ENCODE results near the gene IFT27. TPM values are rescaled to one million over a fixed set of nuclear protein-coding genes. Genes with fewer than 3 reads are reported as not detected.

IFT27 gene
- total RNA-seq, 1 experiment from 2014 or later, result 19.9 TPM

DNA sequence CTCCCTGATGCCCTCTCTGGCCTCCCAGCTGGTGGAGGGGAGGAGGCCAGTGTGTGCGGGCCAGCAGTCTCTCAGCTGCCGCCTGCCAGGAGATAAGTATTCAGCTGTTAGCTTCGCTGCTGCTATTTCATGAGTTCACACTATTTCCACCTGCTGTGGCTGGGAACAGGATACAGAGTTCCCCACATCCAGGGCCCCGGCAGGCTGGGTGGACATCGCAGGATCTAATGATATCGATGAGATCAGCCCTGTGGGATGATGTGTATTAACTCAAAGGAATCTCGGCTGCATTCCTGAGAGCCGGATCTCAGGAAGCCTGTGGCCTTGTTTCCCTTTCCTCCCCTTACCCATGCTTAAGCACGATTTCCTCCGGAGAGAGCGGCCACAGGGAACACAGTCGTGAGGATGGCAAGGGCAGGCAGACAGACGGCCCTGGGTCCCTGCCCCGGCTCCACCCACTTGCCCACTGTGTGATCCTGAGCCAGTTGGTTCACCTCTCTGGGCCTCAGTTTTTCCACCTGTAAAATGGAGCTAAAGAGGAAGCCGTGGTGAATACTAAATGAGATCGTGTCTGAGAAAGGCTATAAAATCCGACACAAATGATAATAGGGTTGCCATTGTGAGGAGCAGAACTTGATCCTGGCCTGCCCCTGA lies 47.4 kb upstream of the IFT27 start:
- Histone ChIP-seq H3K36me3 (ENCODE audit: low read depth, low read length) (no peaks in the 10 kb centered on the region), H3K27me3 (ENCODE audit: low read length) (peaks cover 13% of the 10 kb centered on the region; the same call in 1 of the 2 replicates), H3K4me1 (ENCODE audit: insufficient read depth, low read length) (no peaks in the 10 kb centered on the region), H3K9ac (ENCODE audit: low read length) (no peak overlapping the region), H4K20me1 (ENCODE audit: low read length) (no peaks in the 10 kb centered on the region), H3K9me2 (replicated peaks; ENCODE audit: low read length) (no peaks in the 10 kb centered on the region), H2AFZ (ENCODE audit: low read length) (no peak overlapping the region), H3K27ac (ENCODE audit: low read length) (no peak overlapping the region), H3F3A (ENCODE audit: low read length, unreplicated experiment) (no peaks in the 10 kb centered on the region), H3K79me2 (ENCODE audit: low read length) (no peaks in the 10 kb centered on the region), H3K4me3 (ENCODE audit: low read length) (no peak overlapping the region), H3K4me2 (ENCODE audit: low read length) (no peak overlapping the region), H3K9me3 (ENCODE audit: low read length) (no peaks in the 10 kb centered on the region)
- CTCF ChIA-PET, result no interaction called here
- intact Hi-C loops (cut with micrococcal nuclease), result no loop called here
- TF ChIP-seq EZH2phosphoT487 (IDR thresholded peaks at IDR 0.05; ENCODE audit: borderline replicate concordance, low read length), result no peak
- no peak for TF ChIP-seq EZH2 (IDR thresholded peaks at IDR 0.05; ENCODE audit: low read length, unreplicated experiment)
- TF ChIP-seq CTCF (conservative IDR thresholded peaks at IDR 0.05; ENCODE audit: low read depth, low read length), result no peak
- POLR2A ChIA-PET (ENCODE audit: unreplicated experiment), result no interaction called here
- BruUV-seq (replicated peaks), result no TSS peak
- no peak for ATAC-seq
- DNase-seq, result no peak

DNA sequence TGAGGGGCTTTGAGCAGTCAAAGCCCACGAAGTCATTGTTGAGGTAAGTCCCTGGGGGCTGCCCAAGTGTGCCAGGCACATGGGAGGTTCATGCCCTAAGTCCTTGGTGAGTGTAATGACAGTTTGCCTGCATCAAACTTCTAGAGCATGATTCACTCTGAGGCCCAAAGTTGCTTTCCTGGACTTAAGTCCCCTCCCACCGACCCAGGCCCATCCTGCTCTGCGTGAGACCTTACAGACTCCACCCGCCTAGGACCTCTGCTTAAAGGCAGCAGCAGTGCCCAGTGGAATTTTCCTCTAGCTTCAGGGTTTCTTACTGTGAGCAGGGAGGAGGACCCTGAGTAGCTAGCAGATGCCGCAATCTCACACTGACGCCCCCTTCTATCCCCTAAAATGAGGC lies 46.7 kb upstream of the IFT27 start:
- no peak overlapping the region for H2AFZ ChIP-seq (ENCODE audit: low read length)
- BruUV-seq (replicated peaks), result no TSS peak
- no peak overlapping the region for H3K4me2 ChIP-seq (ENCODE audit: low read length)
- ATAC-seq (no peak), DNase-seq (no peak)
- POLR2A ChIA-PET (ENCODE audit: unreplicated experiment), result interaction anchor here (0.6 kb wide), 1 partner anchor 46 kb away, joined by 6 read pairs; the partner anchor contains the start of gene IFT27
- no peaks in the 10 kb centered on the region for H4K20me1 ChIP-seq (ENCODE audit: low read length)
- no peak overlapping the region for H3K4me3 ChIP-seq (ENCODE audit: low read length)
- no peak overlapping the region for H3K27ac ChIP-seq (ENCODE audit: low read length)
- H3K4me1 ChIP-seq (ENCODE audit: insufficient read depth, low read length), result no peaks in the 10 kb centered on the region
- H3K79me2 ChIP-seq (ENCODE audit: low read length), result no peaks in the 10 kb centered on the region
- H3K36me3 ChIP-seq (ENCODE audit: low read depth, low read length), result no peaks in the 10 kb centered on the region
- no peaks in the 10 kb centered on the region for H3K9me2 ChIP-seq (replicated peaks; ENCODE audit: low read length)
- peaks cover 20% of the 10 kb centered on the region for H3K27me3 ChIP-seq (ENCODE audit: low read length)
- CTCF ChIA-PET, result interaction anchor here (0.6 kb wide), 1 partner anchor 746 kb away, joined by 5 read pairs; no protein-coding TSS in a partner anchor
- no peak for TF ChIP-seq EZH2 (IDR thresholded peaks at IDR 0.05; ENCODE audit: low read length, unreplicated experiment)
- no peak for TF ChIP-seq CTCF (conservative IDR thresholded peaks at IDR 0.05; ENCODE audit: low read depth, low read length)
- no peak for TF ChIP-seq EZH2phosphoT487 (IDR thresholded peaks at IDR 0.05; ENCODE audit: borderline replicate concordance, low read length)
- H3F3A ChIP-seq (ENCODE audit: low read length, unreplicated experiment), result no peaks in the 10 kb centered on the region
- intact Hi-C loops (cut with micrococcal nuclease), result no loop called here
- H3K9me3 ChIP-seq (ENCODE audit: low read length), result no peaks in the 10 kb centered on the region
- no peak overlapping the region for H3K9ac ChIP-seq (ENCODE audit: low read length)

- CTCF ChIA-PET, result no interaction called here
Measured at GRCh38 chr22:36819112-36819511, 43.2 kb upstream of the IFT27 start.

More at GRCh38 chr22:36819112-36819511, 43.2 kb upstream of the IFT27 start:
- no peak overlapping the region for H3K9ac ChIP-seq (ENCODE audit: low read length)
- no peak overlapping the region for H3K4me3 ChIP-seq (ENCODE audit: low read length)
- DNase-seq, result no peak
- POLR2A ChIA-PET (ENCODE audit: unreplicated experiment), result no interaction called here
- peaks cover 55% of the 10 kb centered on the region for H3K27me3 ChIP-seq (ENCODE audit: low read length)
- no peak overlapping the region for H2AFZ ChIP-seq (ENCODE audit: low read length)
- intact Hi-C loops (cut with micrococcal nuclease), result no loop called here
- no peaks in the 10 kb centered on the region for H3K79me2 ChIP-seq (ENCODE audit: low read length)
- ATAC-seq, result no peak
- H3F3A ChIP-seq (ENCODE audit: low read length, unreplicated experiment), result no peaks in the 10 kb centered on the region
- H3K36me3 ChIP-seq (ENCODE audit: low read depth, low read length), result no peaks in the 10 kb centered on the region
- no peaks in the 10 kb centered on the region for H3K4me1 ChIP-seq (ENCODE audit: insufficient read depth, low read length)
- H3K9me3 ChIP-seq (ENCODE audit: low read length), result no peaks in the 10 kb centered on the region
- H3K27ac ChIP-seq (ENCODE audit: low read length), result no peak overlapping the region
- no peaks in the 10 kb centered on the region for H3K9me2 ChIP-seq (replicated peaks; ENCODE audit: low read length)
- no peak overlapping the region for H3K4me2 ChIP-seq (ENCODE audit: low read length)
- no peaks in the 10 kb centered on the region for H4K20me1 ChIP-seq (ENCODE audit: low read length)
- BruUV-seq (replicated peaks), result no TSS peak
- TF ChIP-seq EZH2phosphoT487 (IDR thresholded peaks at IDR 0.05; ENCODE audit: borderline replicate concordance, low read length) (no peak), CTCF (conservative IDR thresholded peaks at IDR 0.05; ENCODE audit: low read depth, low read length) (no peak), EZH2 (IDR thresholded peaks at IDR 0.05; ENCODE audit: low read length, unreplicated experiment) (no peak)
